ENCODE data around the gene ANKZF1.

GRCh38 chr2:219270055-219270372 is 40.4 kb downstream of the ANKZF1 start:
- TF ChIP-seq TOX (CRISPR knock-in tag; IDR thresholded peaks at IDR 0.05; ENCODE audit: borderline replicate concordance) (no peak), GLIS3 (CRISPR knock-in tag; IDR thresholded peaks at IDR 0.05) (no peak), ZNF70 (CRISPR knock-in tag; IDR thresholded peaks at IDR 0.05) (no peak), CSRNP3 (CRISPR knock-in tag; IDR thresholded peaks at IDR 0.05) (no peak), ISL1 (CRISPR knock-in tag; IDR thresholded peaks at IDR 0.05) (no peak), SNAI2 (CRISPR knock-in tag; IDR thresholded peaks at IDR 0.05) (no peak), ZFP30 (CRISPR knock-in tag; IDR thresholded peaks at IDR 0.05) (no peak), ZC3H10 (CRISPR knock-in tag; IDR thresholded peaks at IDR 0.05) (no peak), CSDC2 (CRISPR knock-in tag; IDR thresholded peaks at IDR 0.05) (no peak), BACH2 (CRISPR knock-in tag; IDR thresholded peaks at IDR 0.05; ENCODE audit: borderline replicate concordance) (no peak), TCF4 (CRISPR knock-in tag; IDR thresholded peaks at IDR 0.05; ENCODE audit: borderline replicate concordance) (no peak), PPARA (CRISPR knock-in tag; IDR thresholded peaks at IDR 0.05; ENCODE audit: borderline replicate concordance) (no peak)
- TF ChIP-seq, protein P1, sequence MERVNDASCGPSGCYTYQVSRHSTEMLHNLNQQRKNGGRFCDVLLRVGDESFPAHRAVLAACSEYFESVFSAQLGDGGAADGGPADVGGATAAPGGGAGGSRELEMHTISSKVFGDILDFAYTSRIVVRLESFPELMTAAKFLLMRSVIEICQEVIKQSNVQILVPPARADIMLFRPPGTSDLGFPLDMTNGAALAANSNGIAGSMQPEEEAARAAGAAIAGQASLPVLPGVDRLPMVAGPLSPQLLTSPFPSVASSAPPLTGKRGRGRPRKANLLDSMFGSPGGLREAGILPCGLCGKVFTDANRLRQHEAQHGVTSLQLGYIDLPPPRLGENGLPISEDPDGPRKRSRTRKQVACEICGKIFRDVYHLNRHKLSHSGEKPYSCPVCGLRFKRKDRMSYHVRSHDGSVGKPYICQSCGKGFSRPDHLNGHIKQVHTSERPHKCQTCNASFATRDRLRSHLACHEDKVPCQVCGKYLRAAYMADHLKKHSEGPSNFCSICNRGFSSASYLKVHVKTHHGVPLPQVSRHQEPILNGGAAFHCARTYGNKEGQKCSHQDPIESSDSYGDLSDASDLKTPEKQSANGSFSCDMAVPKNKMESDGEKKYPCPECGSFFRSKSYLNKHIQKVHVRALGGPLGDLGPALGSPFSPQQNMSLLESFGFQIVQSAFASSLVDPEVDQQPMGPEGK (CRISPR knock-in tag; IDR thresholded peaks at IDR 0.05; ENCODE audit: borderline replicate concordance), result no peak
- TF ChIP-seq, protein P2, sequence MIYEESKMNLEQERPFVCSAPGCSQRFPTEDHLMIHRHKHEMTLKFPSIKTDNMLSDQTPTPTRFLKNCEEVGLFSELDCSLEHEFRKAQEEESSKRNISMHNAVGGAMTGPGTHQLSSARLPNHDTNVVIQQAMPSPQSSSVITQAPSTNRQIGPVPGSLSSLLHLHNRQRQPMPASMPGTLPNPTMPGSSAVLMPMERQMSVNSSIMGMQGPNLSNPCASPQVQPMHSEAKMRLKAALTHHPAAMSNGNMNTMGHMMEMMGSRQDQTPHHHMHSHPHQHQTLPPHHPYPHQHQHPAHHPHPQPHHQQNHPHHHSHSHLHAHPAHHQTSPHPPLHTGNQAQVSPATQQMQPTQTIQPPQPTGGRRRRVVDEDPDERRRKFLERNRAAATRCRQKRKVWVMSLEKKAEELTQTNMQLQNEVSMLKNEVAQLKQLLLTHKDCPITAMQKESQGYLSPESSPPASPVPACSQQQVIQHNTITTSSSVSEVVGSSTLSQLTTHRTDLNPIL (CRISPR knock-in tag; IDR thresholded peaks at IDR 0.05; ENCODE audit: low read depth), result no peak

Measured in SK-N-SH treated with all-trans-retinoic acid at 6 μM for 48 hours (cell line).